GM12878 (cell line): ENCODE measurements around the gene SHISA9. TPM values are rescaled to one million over a fixed set of nuclear protein-coding genes. Genes with fewer than 3 reads are reported as not detected.

ENCODE experiments used
- ATAC-seq: fragments of 200-7000 bp; cut with Tn5 transposase; 3 replicates; pipeline ENCODE4 v1.9.1; 2020; ENCODE audit warnings: mild to moderate bottlenecking, moderate library complexity
- Bru-seq: library from RNA; stranded (reverse); fragments of 400-500 nt; gene quantifications from one replicate; lab custom pipeline; 2021; lab: Mats Ljungman, UMichigan
- BruChase-seq, 2 experiments: library from RNA; stranded (reverse); fragments of 400-500 nt; gene quantifications; one replicate each; lab custom pipeline; 2021; lab: Mats Ljungman, UMichigan
- BruUV-seq: library from RNA; stranded (reverse); fragments of 400-500 nt; replicated peaks from 2 replicates; lab custom pipeline; 2021; lab: Mats Ljungman, UMichigan
- CTCF ChIA-PET: fragments of 300-600 bp; sonication (Branson Sonifier 250); formaldehyde crosslinking; extraction: SDS; loops from one replicate; lab custom pipeline; 2021; ENCODE audit warnings: inconsistent platforms; lab: Yijun Ruan, JAX
- POLR2A ChIA-PET: fragments of 350-600 bp; formaldehyde crosslinking; extraction: SDS; loops from one replicate; lab custom pipeline; 2021; ENCODE audit warnings: inconsistent platforms; lab: Charles Lee
- RAD21 ChIA-PET: fragments of 300-600 bp; sonication (Branson Sonifier 250); formaldehyde crosslinking; loops from one replicate; lab custom pipeline; 2023; ENCODE audit warnings: antibody characterized with exemption; ENCODE audit not compliant: unreplicated experiment; lab: Charles Lee
- SMC1A ChIA-PET: fragments of 300-600 bp; sonication (Branson Sonifier 250); formaldehyde crosslinking; loops from one replicate; lab custom pipeline; 2023; ENCODE audit not compliant: unreplicated experiment, uncharacterized antibody; lab: Charles Lee
- DNase-seq: peaks from one replicate; pipeline ENCODE4 v3.0.0-alpha.2; 2011; ENCODE audit warnings: low read depth, low spot score
- FAIRE-seq: peaks from 3 replicates; lab custom pipeline; 2011; peaks lifted over from hg19 to GRCh38; lab: Jason Lieb, UNC
- H2AFZ ChIP-seq: 2 replicates; pipeline ENCODE4 v1.6.0; 2011; ENCODE audit warnings: low read depth, low read length, control low read depth; ENCODE audit not compliant: control insufficient read depth
- H3K27ac ChIP-seq: 2 replicates; pipeline ENCODE4 v1.5.1; 2011; ENCODE audit warnings: control low read depth; ENCODE audit not compliant: control insufficient read depth, insufficient read depth
- H3K27me3 ChIP-seq, 2 experiments: replicated peaks in 1 of 2; 2 replicates each; pipeline versions ENCODE4 v1.6.0 to v1.6.1; 2011; ENCODE audit warnings: low read length in 1 of 2; ENCODE audit not compliant: control insufficient read depth in 2 of 2, insufficient read depth in 2 of 2
- H3K36me3 ChIP-seq, 2 experiments: 2 replicates each; pipeline ENCODE4 v1.5.1; 2011; ENCODE audit warnings: low read length in 1 of 2; ENCODE audit not compliant: control insufficient read depth in 2 of 2, insufficient read depth in 2 of 2
- H3K4me1 ChIP-seq: 2 replicates; pipeline ENCODE4 v1.6.1; 2011; ENCODE audit warnings: mild to moderate bottlenecking, low read length, moderate library complexity, mixed read lengths; ENCODE audit not compliant: control insufficient read depth, insufficient read depth
- H3K4me2 ChIP-seq: 2 replicates; pipeline ENCODE4 v1.6.0; 2011; ENCODE audit warnings: control low read depth; ENCODE audit not compliant: control insufficient read depth, insufficient read depth
- H3K4me3 ChIP-seq: fragments of 200-600 bp; sonication (generic); 2 replicates; pipeline ENCODE4 v1.5.1; 2016
- H3K79me2 ChIP-seq: 2 replicates; pipeline ENCODE4 v1.6.0; 2011; ENCODE audit warnings: low read length; ENCODE audit not compliant: control insufficient read depth, insufficient read depth
- H3K9ac ChIP-seq: 2 replicates; pipeline ENCODE4 v1.8.0; 2011; ENCODE audit warnings: low read length, control low read depth, mixed read lengths; ENCODE audit not compliant: control insufficient read depth, insufficient read depth
- H3K9me3 ChIP-seq: replicated peaks from 3 replicates; pipeline ENCODE4 v1.5.1; 2011; ENCODE audit warnings: mild to moderate bottlenecking, low read length; ENCODE audit not compliant: control insufficient read depth, insufficient read depth
- H4K20me1 ChIP-seq: 2 replicates; pipeline ENCODE4 v1.6.0; 2011; ENCODE audit not compliant: control insufficient read depth, insufficient read depth
- ATF3 ChIP-seq: IDR thresholded peaks from 2 replicates; pipeline ENCODE4 v1.6.1; 2011; ENCODE audit warnings: low read depth, mild to moderate bottlenecking, low read length, moderate library complexity, borderline replicate concordance; ENCODE audit errors: extremely low read depth
- BHLHE40 ChIP-seq, 2 experiments: fragments of 450-650 bp in 1 of 2; IDR thresholded peaks; 2 replicates each; pipeline ENCODE4 v1.6.1; 2011 to 2017; ENCODE audit warnings: low read depth in 2 of 2, borderline replicate concordance in 1 of 2, improper control_type of control experiment in 1 of 2, low read length in 1 of 2, mild to moderate bottlenecking in 1 of 2
- CBX5 ChIP-seq: sonication (generic); IDR thresholded peaks from 2 replicates; pipeline ENCODE4 v1.6.1; 2016; ENCODE audit warnings: low read depth, moderate library complexity, mild to moderate bottlenecking, inconsistent platforms
- CHD2 ChIP-seq: IDR thresholded peaks from 2 replicates; pipeline ENCODE4 v1.6.1; 2011; ENCODE audit warnings: low read depth, low read length, improper control_type of control experiment, borderline replicate concordance
- MAX ChIP-seq: IDR thresholded peaks from 2 replicates; pipeline ENCODE4 v1.6.1; 2012; ENCODE audit warnings: low read depth, low read length, improper control_type of control experiment
- NBN ChIP-seq: fragments of 450-650 bp; IDR thresholded peaks from 2 replicates; pipeline ENCODE4 v1.6.1; 2016
- SREBF2 ChIP-seq: IDR thresholded peaks from 2 replicates; pipeline ENCODE4 v1.6.1; 2012; ENCODE audit warnings: mild to moderate bottlenecking, low read length
- ZZZ3 ChIP-seq: IDR thresholded peaks from 2 replicates; pipeline ENCODE4 v1.6.1; 2011; ENCODE audit warnings: low read depth; ENCODE audit not compliant: control insufficient read depth, insufficient read length
- WGBS: methylation state at CpG from one replicate; pipeline ENCODE4 v1.1.6; 2016; ENCODE audit warnings: low lambda C conversion rate; ENCODE audit not compliant: insufficient replicate concordance, insufficient coverage; ENCODE audit errors: missing lambda C conversion rate; 5-methylcytosine and 5-hydroxymethylcytosine counted together
- in situ Hi-C: fragments of 300-500 bp; cut with MboI; formaldehyde crosslinking; loops from 9 replicates; pipeline ENCODE4 v1.14.3; 2018; ENCODE audit warnings: mixed read lengths
- intact Hi-C: fragments of 100-400 bp; cut with micrococcal nuclease; formaldehyde crosslinking; loops from one replicate; pipeline ENCODE4 v1.14.2; 2022; ENCODE audit not compliant: unreplicated experiment
- long read RNA-seq, 2 experiments: library from polyadenylated mRNA; unstranded; transcript quantifications; one replicate each; pipeline ENCODE4 v2.0.0, GENCODE V29; 2019 to 2020
- polyA minus RNA-seq, 3 experiments: library from RNA; depleted of rRNA, polyadenylated mRNA; stranded (reverse); fragments of >200 nt; gene quantifications; 2 replicates each; pipeline ENCODE4 v1.2.3, GENCODE V29; 2011
- polyA plus RNA-seq, 11 experiments: library from polyadenylated mRNA; depleted of rRNA in 4 of 11; unstranded in 6 of 11; stranded (reverse) in 5 of 11; fragments of >200 nt; fragmentation: Nextera tagmentation in 4 of 11; fragmentation: Illumina TruSeq in 1 of 11; extraction: Ambion mirVana in 4 of 11; extraction: Trizol in 1 of 11; gene quantifications; 1 replicate in 1 of 11; 2 replicates in 10 of 11; pipeline versions ENCODE4 v1.2.1 to v1.2.3, GENCODE V29; 2011 to 2016; ENCODE audit warnings: inconsistent platforms in 2 of 11, missing spikeins in 2 of 11, low read depth in 1 of 11
- total RNA-seq, 4 experiments: library from RNA; depleted of rRNA in 3 of 4; stranded (reverse); fragments of >200 nt in 3 of 4; fragmentation: Illumina TruSeq in 1 of 4; extraction: Trizol in 1 of 4; gene quantifications; 2 replicates each; pipeline versions ENCODE4 v1.2.1 to v1.2.3, GENCODE V29; 2013 to 2021

SHISA9 gene
- 2.0 and 2.9 TPM in 2 replicates for total RNA-seq (2013; cell fraction: nucleolus; rRNA removed)
- total RNA-seq (2014; rRNA removed) (0.05 and 0.06 TPM in 2 replicates), total RNA-seq (2014; rRNA removed; fragmentation: Illumina TruSeq; extraction: Trizol) (0.09 TPM in 2 replicates), total RNA-seq (2021) (0.05 and 0.18 TPM in 2 replicates), polyA plus RNA-seq (2011; rRNA removed) (25.5 and 27.5 TPM in 2 replicates), polyA plus RNA-seq (2014; fragmentation: Illumina TruSeq; extraction: Trizol) (0.09 and 0.35 TPM in 2 replicates), polyA plus RNA-seq (2014; fragmentation: Nextera tagmentation; extraction: Ambion mirVana) (under 1 TPM; 0.03 to 0.04 TPM), polyA plus RNA-seq (2014; rRNA removed) (0.06 and 1.2 TPM in 2 replicates), polyA plus RNA-seq (2016; fragmentation: Nextera tagmentation; extraction: Ambion mirVana) (under 1 TPM; 0.03 to 0.05 TPM), polyA minus RNA-seq (2011; rRNA and poly(A)+ RNA removed) (20.5 and 33.9 TPM in 2 replicates), Bru-seq, nascent RNA (percentile 19 among the genes with signal in this experiment), BruChase-seq, experiment 1, labeled RNA remaining after a 6-hour chase (percentile 11 among the genes with signal in this experiment), BruChase-seq, experiment 2, labeled RNA remaining after a 2-hour chase (percentile 15 among the genes with signal in this experiment)
- polyA plus RNA-seq (2011; ENCODE audit: low read depth) = not detected
- polyA plus RNA-seq (2011; cell fraction: cytosol; rRNA removed) = 22.9 and 30.5 TPM in 2 replicates
- 9.4 and 10.9 TPM in 2 replicates for polyA plus RNA-seq (2011; cell fraction: nucleus; rRNA removed)
- polyA plus RNA-seq (2012) = not detected in 2 replicates
- 6.1 and 7.8 TPM in 2 replicates for polyA minus RNA-seq (2011; cell fraction: cytosol; rRNA and poly(A)+ RNA removed)
- polyA minus RNA-seq (2011; cell fraction: nucleus; rRNA and poly(A)+ RNA removed) = 8.3 and 12.5 TPM in 2 replicates
- long read RNA-seq, experiment 1, partial matches to known transcripts = 0 of 1 reads
- long read RNA-seq, experiment 1, other reads (novel, unspliced or antisense) = 0 of 1 reads
- long read RNA-seq, experiment 2 = 0 reads

GRCh38 chr16:12901597-12902461 is at the start of gene SHISA9:
TSS of gene SHISA9 (plus strand) at chr16:12901598.
- Histone ChIP-seq H3K9ac (no peak within 1 kb of the TSS), H3K4me2 (no peak within 1 kb of the TSS), H3K9me3 (no peaks in the 10 kb centered on the region), H3K79me2 (no peaks in the 10 kb centered on the region), H4K20me1 (no peaks in the 10 kb centered on the region), H2AFZ (no peak within 1 kb of the TSS)
- intact Hi-C loops = no loop called here
- ChIA-PET POLR2A (no interaction called here), RAD21 (no interaction called here)
- TF ChIP-seq MAX = no peak
- no peak for TF ChIP-seq CHD2
- TF ChIP-seq SREBF2 = no peak
- TF ChIP-seq ZZZ3 = no peak
- peak in 1 of 2 experiments; percentile 44; a peak in 1 of 4 replicates for TF ChIP-seq BHLHE40 (IDR thresholded peaks at IDR 0.05; ENCODE audit: borderline replicate concordance in 1 of 2, low read depth in 2 of 2, low read length in 1 of 2)
- TF ChIP-seq NBN = no peak
- no peak for TF ChIP-seq CBX5
- no peak for TF ChIP-seq ATF3
- TF ChIP-seq, all 136 proteins: peak for 1
- no peak for DNase-seq
- peaks cover 18 to 19% of the 10 kb centered on the region in 2 experiments for H3K27me3 ChIP-seq
- no peak for ATAC-seq
- no TSS peak for BruUV-seq
- 10% methylated on average over 46 of the region's 110 CpGs for WGBS
- no peak for FAIRE-seq
- no peak within 1 kb of the TSS for H3K27ac ChIP-seq
- in situ Hi-C loops = no loop called here
- no peaks in the 10 kb centered on the region for H3K36me3 ChIP-seq
- H3K4me1 ChIP-seq = no peaks in the 10 kb centered on the region
- no peak within 1 kb of the TSS for H3K4me3 ChIP-seq
- CTCF ChIA-PET = interaction anchor here (0.6 kb wide), 1 partner anchor 13 kb away, joined by 3 read pairs; no protein-coding TSS in a partner anchor
- SMC1A ChIA-PET = interaction anchor here (0.5 to 1.8 kb wide), 2 partner anchors 160 to 208 kb away, joined by 3 to 4 read pairs; no protein-coding TSS in a partner anchor
